Activated B cell treated with CpG ODN at 0.5 μM for 24 hours (primary cell): ENCODE measurements around the gene CST8. TPM values are rescaled to one million over a fixed set of nuclear protein-coding genes. Genes with fewer than 3 reads are reported as not detected.

Source experiments
- ATAC-seq: fragments of 200-7000 bp; cut with Tn5 transposase; one replicate; pipeline ENCODE4 v1.10.0; 2021; ENCODE audit warnings: low read depth, mild to moderate bottlenecking, moderate library complexity
- CTCF ChIA-PET: fragments of 350-600 bp; sonication (Branson Sonifier 250); formaldehyde crosslinking; loops from one replicate; lab custom pipeline; 2021; ENCODE audit warnings: antibody characterized with exemption; lab: Charles Lee
- POLR2A ChIA-PET: fragments of 350-600 bp; sonication (Branson Sonifier 250); formaldehyde crosslinking; loops from one replicate; lab custom pipeline; 2021; ENCODE audit warnings: antibody characterized with exemption; lab: Charles Lee
- DNase-seq: peaks from one replicate; pipeline ENCODE4 v3.0.0; 2022
- H3K27ac Mint-ChIP-seq: one replicate; pipeline ENCODE4 v1.8.0; 2020; ENCODE audit warnings: mixed read lengths
- H3K27me3 Mint-ChIP-seq: one replicate; pipeline ENCODE4 v1.8.0; 2021; ENCODE audit warnings: mixed read lengths
- H3K36me3 Mint-ChIP-seq: one replicate; pipeline ENCODE4 v1.8.0; 2021; ENCODE audit warnings: low read depth, mixed read lengths
- H3K4me1 Mint-ChIP-seq: one replicate; pipeline ENCODE4 v1.8.0; 2021; ENCODE audit warnings: mixed read lengths
- H3K4me3 Mint-ChIP-seq: one replicate; pipeline ENCODE4 v1.8.0; 2020; ENCODE audit warnings: mild to moderate bottlenecking, mixed read lengths
- H3K9me3 Mint-ChIP-seq: one replicate; pipeline ENCODE4 v1.8.0; 2020; ENCODE audit warnings: mixed read lengths
- intact Hi-C: fragments of 100-400 bp; cut with micrococcal nuclease; formaldehyde crosslinking; loops from one replicate; pipeline ENCODE4 v1.15.1; 2024
- total RNA-seq: library from RNA; stranded (reverse); gene quantifications from 2 replicates; pipeline ENCODE4 v1.2.3, GENCODE V29; 2022
- TF ChIP-seq, protein P1 (sequence below): fragments of 200-600 bp; IDR thresholded peaks from one replicate; pipeline ENCODE4 v1.8.0; 2022; ENCODE audit warnings: antibody characterized with exemption, mild to moderate bottlenecking

Gene CST8, protein sequence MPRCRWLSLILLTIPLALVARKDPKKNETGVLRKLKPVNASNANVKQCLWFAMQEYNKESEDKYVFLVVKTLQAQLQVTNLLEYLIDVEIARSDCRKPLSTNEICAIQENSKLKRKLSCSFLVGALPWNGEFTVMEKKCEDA
- total RNA-seq: not detected in 2 replicates

DNA sequence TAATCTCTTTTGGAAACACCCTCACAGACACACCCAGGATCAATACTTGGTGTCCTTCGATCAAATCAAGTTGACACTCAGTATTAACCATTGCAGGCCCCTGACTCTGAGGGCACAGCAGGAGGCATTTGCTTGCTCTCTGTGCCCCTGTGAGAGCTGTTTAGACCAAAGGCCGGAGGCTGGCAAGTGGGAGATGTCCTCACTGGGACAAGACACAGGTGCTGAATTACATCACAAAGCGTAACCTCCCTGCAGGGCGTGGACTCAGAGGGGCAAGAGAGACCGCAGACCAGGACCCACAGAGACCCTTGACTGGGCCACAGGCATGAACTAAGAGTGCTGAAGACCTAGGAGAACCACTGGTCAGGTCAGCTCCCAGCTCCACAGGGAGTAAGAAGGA, at the start of gene CST8:
CST8 (plus strand) TSS at position 301 of the 400 bp plus-strand sequence. CDS start 551 bp downstream, outside the sequence.
- CTCF ChIA-PET: no interaction called here
- peaks cover 1% of the 10 kb centered on the region for H3K9me3 Mint-ChIP-seq
- H3K27ac Mint-ChIP-seq: no peak within 1 kb of the TSS
- TF ChIP-seq, protein P1, sequence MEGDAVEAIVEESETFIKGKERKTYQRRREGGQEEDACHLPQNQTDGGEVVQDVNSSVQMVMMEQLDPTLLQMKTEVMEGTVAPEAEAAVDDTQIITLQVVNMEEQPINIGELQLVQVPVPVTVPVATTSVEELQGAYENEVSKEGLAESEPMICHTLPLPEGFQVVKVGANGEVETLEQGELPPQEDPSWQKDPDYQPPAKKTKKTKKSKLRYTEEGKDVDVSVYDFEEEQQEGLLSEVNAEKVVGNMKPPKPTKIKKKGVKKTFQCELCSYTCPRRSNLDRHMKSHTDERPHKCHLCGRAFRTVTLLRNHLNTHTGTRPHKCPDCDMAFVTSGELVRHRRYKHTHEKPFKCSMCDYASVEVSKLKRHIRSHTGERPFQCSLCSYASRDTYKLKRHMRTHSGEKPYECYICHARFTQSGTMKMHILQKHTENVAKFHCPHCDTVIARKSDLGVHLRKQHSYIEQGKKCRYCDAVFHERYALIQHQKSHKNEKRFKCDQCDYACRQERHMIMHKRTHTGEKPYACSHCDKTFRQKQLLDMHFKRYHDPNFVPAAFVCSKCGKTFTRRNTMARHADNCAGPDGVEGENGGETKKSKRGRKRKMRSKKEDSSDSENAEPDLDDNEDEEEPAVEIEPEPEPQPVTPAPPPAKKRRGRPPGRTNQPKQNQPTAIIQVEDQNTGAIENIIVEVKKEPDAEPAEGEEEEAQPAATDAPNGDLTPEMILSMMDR: no peak
- H3K4me1 Mint-ChIP-seq: peaks cover 17% of the 10 kb centered on the region
- no peaks in the 10 kb centered on the region for H3K27me3 Mint-ChIP-seq
- POLR2A ChIA-PET: no interaction called here
- intact Hi-C loops: no loop called here
- no peaks in the 10 kb centered on the region for H3K36me3 Mint-ChIP-seq
- no peak within 1 kb of the TSS for H3K4me3 Mint-ChIP-seq
- ATAC-seq (no peak), DNase-seq (no peak)

DNA sequence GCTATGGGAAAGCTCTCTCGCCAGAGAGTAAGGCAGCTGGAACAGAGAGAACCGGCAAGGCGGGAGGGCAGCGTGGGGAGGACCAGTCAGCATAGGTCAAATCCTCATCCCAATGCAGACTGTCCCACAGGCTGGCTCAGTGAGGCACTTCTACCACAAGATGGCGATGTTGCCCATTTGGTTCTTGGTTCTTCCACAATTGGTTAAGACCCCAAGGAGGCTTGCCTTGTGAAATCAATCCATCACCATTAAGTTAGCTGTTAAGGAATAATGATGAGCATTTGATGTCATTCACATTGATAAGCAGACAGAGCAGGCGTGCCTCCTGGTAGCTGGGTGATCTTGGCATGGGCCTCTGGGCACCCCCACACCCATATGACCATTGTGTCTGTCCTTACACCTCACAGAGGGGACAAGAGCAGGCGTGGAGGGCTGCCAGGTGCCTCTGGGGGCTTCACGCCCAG, 49.0 kb upstream of the CST8 start:
- Mint-ChIP-seq H3K9me3 (no peaks in the 10 kb centered on the region), H3K4me1 (no peaks in the 10 kb centered on the region), H3K27me3 (peaks cover 5% of the 10 kb centered on the region), H3K4me3 (no peak overlapping the region), H3K27ac (no peak overlapping the region), H3K36me3 (no peaks in the 10 kb centered on the region)
- CTCF ChIA-PET: interaction anchor here (1.0 to 1.8 kb wide), 5 partner anchors 92 to 555 kb away, joined by 3 to 5 read pairs (median 4); no protein-coding TSS in a partner anchor
- TF ChIP-seq, protein P1: peak; percentile 57
- intact Hi-C loops: loop anchor here (5.0 kb wide), 1 partner anchor 555 kb away; no protein-coding TSS in a partner anchor
- peak; percentile 24 for DNase-seq
- POLR2A ChIA-PET: interaction anchor here (0.8 kb wide), 1 partner anchor 92 kb away, joined by 5 read pairs; no protein-coding TSS in a partner anchor
- peak; percentile 61 for ATAC-seq

DNA sequence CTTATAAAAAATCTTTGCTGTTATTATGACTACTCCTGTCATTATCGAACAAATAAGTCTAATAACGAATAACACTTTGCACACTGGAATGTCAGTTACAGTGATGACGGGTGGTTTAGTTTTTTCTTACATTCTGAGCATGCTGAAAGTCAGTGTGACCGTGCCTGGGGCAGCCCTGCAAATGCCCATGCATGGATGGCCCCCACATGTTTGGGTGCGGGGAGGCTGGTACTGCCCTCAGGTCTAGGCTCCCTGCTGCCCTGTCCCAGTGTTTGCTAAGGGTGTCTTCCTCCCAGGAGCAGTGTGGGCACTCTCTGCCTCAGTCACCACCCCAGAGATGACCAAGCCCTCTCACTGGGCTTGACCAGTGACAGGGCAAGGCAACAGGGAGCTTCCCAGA, 48.5 kb upstream of the CST8 start:
- no peaks in the 10 kb centered on the region for H3K36me3 Mint-ChIP-seq
- H3K27me3 Mint-ChIP-seq: peaks cover 5% of the 10 kb centered on the region
- H3K4me3 Mint-ChIP-seq: no peak overlapping the region
- POLR2A ChIA-PET: no interaction called here
- CTCF ChIA-PET: interaction anchor here (1.1 to 2.0 kb wide), 5 partner anchors 8 to 554 kb away, joined by 3 to 9 read pairs (median 5); partner anchors contain the start of gene CST11
- no peak for ATAC-seq
- TF ChIP-seq, protein P1: no peak
- no peaks in the 10 kb centered on the region for H3K4me1 Mint-ChIP-seq
- intact Hi-C loops: loop anchor here (5.0 kb wide), 1 partner anchor 555 kb away; no protein-coding TSS in a partner anchor
- H3K9me3 Mint-ChIP-seq: no peaks in the 10 kb centered on the region
- no peak overlapping the region for H3K27ac Mint-ChIP-seq
- DNase-seq: no peak

DNA sequence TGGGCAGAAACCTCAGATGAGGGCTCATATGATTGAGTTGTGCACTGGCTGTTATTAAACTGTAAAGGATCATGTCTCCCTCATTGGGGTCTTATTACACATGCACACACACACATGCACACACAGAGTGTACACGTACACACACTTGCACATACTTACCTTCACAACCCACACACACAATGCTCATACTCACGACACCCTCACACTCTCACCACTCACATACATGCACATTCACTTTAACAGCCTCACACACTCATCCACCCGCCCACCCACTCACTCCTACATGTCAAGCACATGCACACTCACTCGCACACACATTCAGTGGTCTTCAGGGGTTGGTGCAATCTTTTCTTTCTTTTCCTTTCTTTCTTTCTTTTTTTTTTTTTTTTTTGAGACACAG, 46.1 kb upstream of the CST8 start:
- Mint-ChIP-seq H3K9me3 (no peaks in the 10 kb centered on the region), H3K27ac (no peak overlapping the region), H3K4me1 (no peaks in the 10 kb centered on the region), H3K27me3 (peaks cover 2% of the 10 kb centered on the region), H3K4me3 (no peak overlapping the region), H3K36me3 (no peaks in the 10 kb centered on the region)
- intact Hi-C loops: loop anchor here (5.0 kb wide), 2 partner anchors 552 to 1108 kb away; no protein-coding TSS in a partner anchor
- CTCF ChIA-PET: interaction anchor here (0.7 to 1.5 kb wide), 3 partner anchors 24 to 753 kb away, joined by 3 to 9 read pairs (median 4); partner anchors contain the start of gene NAPB
- ATAC-seq (no peak), DNase-seq (no peak)
- POLR2A ChIA-PET: no interaction called here
- TF ChIP-seq, protein P1: no peak

DNA sequence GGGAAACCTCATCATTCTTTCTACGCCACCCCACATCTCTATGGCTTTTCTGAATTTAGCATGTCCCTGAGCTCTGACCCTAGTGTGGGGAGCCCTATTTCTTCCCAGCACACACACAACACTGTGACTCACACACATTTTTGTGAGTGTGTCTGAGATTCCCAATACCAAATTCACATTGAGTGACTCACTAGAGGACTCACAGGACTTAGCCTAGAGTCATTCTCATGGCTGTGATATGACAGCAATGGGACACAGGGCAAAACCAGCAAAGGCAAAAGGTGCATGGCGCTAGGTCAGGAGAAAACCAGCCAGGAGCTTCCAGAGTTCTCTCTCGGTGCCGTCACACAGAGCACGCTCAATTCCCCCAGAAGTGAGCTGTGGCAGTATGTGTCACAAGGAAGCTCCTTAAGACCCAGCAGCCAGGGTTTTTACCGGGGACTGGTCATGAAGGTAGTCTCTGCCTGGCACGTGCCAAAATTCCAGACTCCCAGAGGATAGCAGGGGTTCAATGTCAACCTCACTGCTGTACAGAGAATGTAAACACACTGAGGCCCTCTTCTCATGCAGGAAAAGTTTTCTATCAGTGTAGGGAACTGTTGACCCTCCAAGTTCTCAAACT, 45.2 kb upstream of the CST8 start:
- TF ChIP-seq, protein P1: no peak
- DNase-seq: no peak
- ChIA-PET POLR2A (no interaction called here), CTCF (interaction anchor here (0.7 to 1.4 kb wide), 2 partner anchors 752 to 754 kb away, joined by 3 to 9 read pairs; no protein-coding TSS in a partner anchor)
- H3K4me3 Mint-ChIP-seq: no peak overlapping the region
- no peak for ATAC-seq
- no peaks in the 10 kb centered on the region for H3K36me3 Mint-ChIP-seq
- intact Hi-C loops: loop anchor here (1.0 to 5.0 kb wide), 2 partner anchors 95 to 1108 kb away; partner anchors contain the start of gene NXT1
- no peaks in the 10 kb centered on the region for H3K4me1 Mint-ChIP-seq
- H3K9me3 Mint-ChIP-seq: no peaks in the 10 kb centered on the region
- no peak overlapping the region for H3K27ac Mint-ChIP-seq
- H3K27me3 Mint-ChIP-seq: peaks cover 2% of the 10 kb centered on the region
